RPMI7951 (cell line): ENCODE data around the gene GALE. TPM values are rescaled to one million over a fixed set of nuclear protein-coding genes. Genes with fewer than 3 reads are reported as not detected.
"Not testable (repeated sequence)": the region's sequence is repeated elsewhere in the genome, so short reads cannot be mapped to it uniquely, and the experiment has no call there.

ENCODE experiments used
- DNase-seq: peaks from one replicate; pipeline ENCODE4 v3.0.0-alpha.2; 2012; ENCODE audit warnings: low read depth
- total RNA-seq: library from RNA; depleted of rRNA; stranded (reverse); fragments of >200 nt; shearing (Covaris generic); gene quantifications from 2 replicates; pipeline ENCODE4 v1.2.3, GENCODE V29; 2014

GALE gene
- total RNA-seq, 1 experiment from 2014 or later = 58.3 TPM

GRCh38 chr1:23809751-23810171 is 9.2 kb upstream of the GALE start:
- DNase-seq = peak; percentile 67

GRCh38 chr1:23807453-23807852 is 6.9 kb upstream of the GALE start:
- DNase-seq = no peak

GRCh38 chr1:23806280-23806679 is 5.7 kb upstream of the GALE start:
- no peak for DNase-seq

GRCh38 chr1:23805025-23805424 is 4.5 kb upstream of the GALE start:
- no peak for DNase-seq

GRCh38 chr1:23804183-23804835 is 3.8 kb upstream of the GALE start:
- no peak for DNase-seq

- DNase-seq = no peak
Measured at GRCh38 chr1:23803674-23804073, 3.1 kb upstream of the GALE start.

- DNase-seq = not testable (repeated sequence)
Measured at GRCh38 chr1:23802809-23803342, 2.3 kb upstream of the GALE start.

GRCh38 chr1:23801876-23802275 is 1.3 kb upstream of the GALE start:
- DNase-seq = no peak

GRCh38 chr1:23801338-23801748 is 789 bp upstream of the GALE start:
- DNase-seq = no peak

- DNase-seq = peak; percentile 92
Measured at GRCh38 chr1:23799570-23800399, 769 bp downstream of the GALE start.

GRCh38 chr1:23799255-23799569 is 1.3 kb downstream of the GALE start:
- no peak for DNase-seq

GRCh38 chr1:23798662-23799142 is 1.9 kb downstream of the GALE start:
- DNase-seq = no peak

GRCh38 chr1:23797478-23798448 is 2.8 kb downstream of the GALE start:
- no peak for DNase-seq

GRCh38 chr1:23796466-23797271 is 3.9 kb downstream of the GALE start:
- no peak for DNase-seq

- DNase-seq = no peak
Measured at GRCh38 chr1:23795676-23796465, 4.7 kb downstream of the GALE start.

- not testable (repeated sequence) for DNase-seq
Measured at GRCh38 chr1:23794732-23795182, 5.8 kb downstream of the GALE start.

GRCh38 chr1:23793861-23794731 is 6.5 kb downstream of the GALE start:
- DNase-seq = no peak

GRCh38 chr1:23793018-23793781 is 7.4 kb downstream of the GALE start:
- DNase-seq = peak; percentile 49
